ENCODE data around the gene UTY. TPM values are rescaled to one million over a fixed set of nuclear protein-coding genes. Genes with fewer than 3 reads are reported as not detected.

The UTY gene
- total RNA-seq, 4 donors from 2014 or later = 0.19 to 27.4 (median 17.6) TPM; not detected in 1

DNA sequence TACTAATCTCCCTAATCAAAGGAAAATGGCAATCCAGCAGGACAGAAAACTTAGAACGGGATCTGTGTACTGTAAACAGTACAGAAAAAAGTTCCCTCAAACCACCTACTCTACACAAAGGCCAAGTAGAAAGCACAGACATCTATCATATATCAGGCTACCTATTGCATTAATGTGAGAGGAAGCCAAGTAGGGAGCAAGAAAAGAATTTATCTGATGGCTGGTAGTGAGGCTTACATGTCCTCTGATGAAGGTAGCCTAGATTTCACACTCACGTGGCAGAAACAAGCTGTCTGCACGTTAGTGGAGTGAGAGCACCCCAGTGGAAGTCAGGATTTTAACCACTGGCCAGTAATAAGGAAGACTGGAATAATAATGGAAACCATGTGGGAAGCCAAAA lies 28.3 kb downstream of the UTY start:
- WGBS = no CpG with 5 or more reads among the region's 3 CpGs
- no peaks in the 10 kb centered on the region for H3K27me3 ChIP-seq
- DNase-seq (ENCODE audit: extremely low spot score) = no peak
- H3K4me3 ChIP-seq = no peak overlapping the region
- H3K27ac ChIP-seq (replicated peaks in 1 of 4) = no peak overlapping the region
- no peaks in the 10 kb centered on the region for H3K36me3 ChIP-seq
- no peaks in the 10 kb centered on the region for H3K9me3 ChIP-seq
- peaks cover 0 to 15% (median 3%) of the 10 kb centered on the region in 4 donors for H3K4me1 ChIP-seq
- no peak for TF ChIP-seq EP300 (IDR thresholded peaks at IDR 0.05)
- TF ChIP-seq POLR2AphosphoS5 (IDR thresholded peaks at IDR 0.05) = no peak
- TF ChIP-seq, protein P1, sequence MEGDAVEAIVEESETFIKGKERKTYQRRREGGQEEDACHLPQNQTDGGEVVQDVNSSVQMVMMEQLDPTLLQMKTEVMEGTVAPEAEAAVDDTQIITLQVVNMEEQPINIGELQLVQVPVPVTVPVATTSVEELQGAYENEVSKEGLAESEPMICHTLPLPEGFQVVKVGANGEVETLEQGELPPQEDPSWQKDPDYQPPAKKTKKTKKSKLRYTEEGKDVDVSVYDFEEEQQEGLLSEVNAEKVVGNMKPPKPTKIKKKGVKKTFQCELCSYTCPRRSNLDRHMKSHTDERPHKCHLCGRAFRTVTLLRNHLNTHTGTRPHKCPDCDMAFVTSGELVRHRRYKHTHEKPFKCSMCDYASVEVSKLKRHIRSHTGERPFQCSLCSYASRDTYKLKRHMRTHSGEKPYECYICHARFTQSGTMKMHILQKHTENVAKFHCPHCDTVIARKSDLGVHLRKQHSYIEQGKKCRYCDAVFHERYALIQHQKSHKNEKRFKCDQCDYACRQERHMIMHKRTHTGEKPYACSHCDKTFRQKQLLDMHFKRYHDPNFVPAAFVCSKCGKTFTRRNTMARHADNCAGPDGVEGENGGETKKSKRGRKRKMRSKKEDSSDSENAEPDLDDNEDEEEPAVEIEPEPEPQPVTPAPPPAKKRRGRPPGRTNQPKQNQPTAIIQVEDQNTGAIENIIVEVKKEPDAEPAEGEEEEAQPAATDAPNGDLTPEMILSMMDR (IDR thresholded peaks at IDR 0.05) = no peak
- no peak for TF ChIP-seq POLR2A (IDR thresholded peaks at IDR 0.05; ENCODE audit: low read depth)
- intact Hi-C loops (cut with DNase I) = no loop called here

DNA sequence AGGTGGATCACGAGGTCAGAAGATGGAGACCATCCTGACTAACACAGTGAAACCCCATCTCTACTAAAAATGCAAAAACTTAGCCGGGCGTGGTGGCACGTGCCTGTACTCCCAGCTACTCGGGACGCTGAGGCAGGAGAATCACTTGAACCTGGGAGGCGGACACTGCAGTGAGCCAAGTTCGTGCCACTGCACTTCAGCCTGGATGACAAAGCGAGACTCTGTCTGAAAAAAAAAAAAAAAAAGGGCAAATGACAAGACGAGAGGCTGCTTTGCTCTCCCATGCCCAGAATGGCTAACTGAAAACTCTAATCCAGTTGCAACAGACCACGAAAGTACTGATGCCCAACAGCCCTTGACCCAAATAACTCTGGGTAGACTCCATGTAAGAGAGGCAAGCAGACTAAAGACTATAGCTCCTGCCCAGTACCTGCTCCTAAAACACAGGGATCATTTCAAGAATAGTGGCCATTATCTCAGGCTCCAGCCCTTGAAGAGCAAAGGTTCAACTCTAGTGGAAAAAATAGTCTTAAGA lies 29.2 kb downstream of the UTY start:
- no peaks in the 10 kb centered on the region for H3K9me3 ChIP-seq
- no peaks in the 10 kb centered on the region for H3K27me3 ChIP-seq
- no peaks in the 10 kb centered on the region for H3K36me3 ChIP-seq
- peaks cover 0 to 15% (median 3%) of the 10 kb centered on the region in 4 donors for H3K4me1 ChIP-seq
- no peak overlapping the region for H3K27ac ChIP-seq (replicated peaks in 1 of 4)
- intact Hi-C loops (cut with DNase I) = no loop called here
- WGBS = no CpG with 5 or more reads among the region's 11 CpGs
- no peak for TF ChIP-seq POLR2A (IDR thresholded peaks at IDR 0.05; ENCODE audit: low read depth)
- TF ChIP-seq POLR2AphosphoS5 (IDR thresholded peaks at IDR 0.05) = no peak
- TF ChIP-seq, protein P1 (IDR thresholded peaks at IDR 0.05) = no peak
- no peak for TF ChIP-seq EP300 (IDR thresholded peaks at IDR 0.05)
- no peak overlapping the region for H3K4me3 ChIP-seq
- no peak for DNase-seq (ENCODE audit: extremely low spot score)

DNA sequence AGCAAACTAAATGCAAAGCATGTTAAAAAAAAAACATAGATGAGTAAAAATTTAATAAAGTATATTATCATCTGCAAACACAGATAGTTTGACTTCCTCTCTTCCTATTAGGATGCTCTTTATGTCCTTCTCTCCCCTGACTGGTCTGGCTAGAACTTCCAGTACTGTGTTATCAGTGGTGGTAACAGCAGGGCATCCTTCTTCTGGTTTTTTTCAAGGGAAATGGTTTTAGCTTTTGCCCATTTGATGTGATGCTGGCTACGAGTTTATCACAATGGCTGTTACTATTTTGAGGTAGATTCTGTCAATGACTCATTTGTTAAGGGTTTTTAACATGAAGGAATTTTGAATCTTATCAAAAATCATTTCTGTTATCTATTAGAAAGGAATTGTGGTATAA lies 34.3 kb downstream of the UTY start:
- no peak for TF ChIP-seq POLR2AphosphoS5 (IDR thresholded peaks at IDR 0.05)
- TF ChIP-seq POLR2A (IDR thresholded peaks at IDR 0.05; ENCODE audit: low read depth) = no peak
- TF ChIP-seq EP300 (IDR thresholded peaks at IDR 0.05) = no peak
- TF ChIP-seq, protein P1 (IDR thresholded peaks at IDR 0.05) = no peak
- intact Hi-C loops (cut with DNase I) = no loop called here
- Histone ChIP-seq H3K4me3 (no peak overlapping the region), H3K27me3 (no peaks in the 10 kb centered on the region), H3K9me3 (no peaks in the 10 kb centered on the region), H3K36me3 (no peaks in the 10 kb centered on the region), H3K4me1 (peaks cover 0 to 5% (median 1%) of the 10 kb centered on the region in 4 donors), H3K27ac (replicated peaks in 1 of 4) (no peak overlapping the region)
- no CpG with 5 or more reads among the region's 1 CpG for WGBS
- no peak for DNase-seq (ENCODE audit: extremely low spot score)

DNA sequence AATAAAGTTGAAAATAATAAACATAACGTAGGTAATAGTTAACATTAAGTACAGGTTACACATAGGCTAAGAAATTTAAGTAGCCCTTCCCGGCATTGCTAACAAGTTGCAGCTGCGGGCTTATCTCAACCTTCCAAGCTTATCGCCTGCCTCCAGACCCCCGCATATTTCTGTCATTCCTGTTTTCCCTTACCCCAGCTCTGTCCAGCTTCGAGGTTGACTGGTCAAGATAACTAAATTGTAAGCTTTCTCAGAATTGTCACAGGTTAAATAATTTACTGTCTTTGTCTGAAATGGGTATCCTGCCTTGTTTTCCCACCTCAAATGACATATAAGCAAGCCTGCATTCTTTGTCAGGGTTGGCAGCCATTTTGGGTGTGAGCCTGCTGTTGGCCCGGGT lies 36.7 kb downstream of the UTY start:
- TF ChIP-seq, protein P1 (IDR thresholded peaks at IDR 0.05) = no peak
- TF ChIP-seq POLR2A (IDR thresholded peaks at IDR 0.05; ENCODE audit: low read depth) (no peak), POLR2AphosphoS5 (IDR thresholded peaks at IDR 0.05) (no peak), EP300 (IDR thresholded peaks at IDR 0.05) (no peak)
- no peaks in the 10 kb centered on the region for H3K9me3 ChIP-seq
- no peak overlapping the region for H3K27ac ChIP-seq (replicated peaks in 1 of 4)
- intact Hi-C loops (cut with DNase I) = no loop called here
- no CpG with 5 or more reads among the region's 7 CpGs for WGBS
- H3K36me3 ChIP-seq = no peaks in the 10 kb centered on the region
- H3K27me3 ChIP-seq = no peaks in the 10 kb centered on the region
- no peaks in the 10 kb centered on the region for H3K4me1 ChIP-seq
- no peak overlapping the region for H3K4me3 ChIP-seq
- no peak for DNase-seq (ENCODE audit: extremely low spot score)

DNA sequence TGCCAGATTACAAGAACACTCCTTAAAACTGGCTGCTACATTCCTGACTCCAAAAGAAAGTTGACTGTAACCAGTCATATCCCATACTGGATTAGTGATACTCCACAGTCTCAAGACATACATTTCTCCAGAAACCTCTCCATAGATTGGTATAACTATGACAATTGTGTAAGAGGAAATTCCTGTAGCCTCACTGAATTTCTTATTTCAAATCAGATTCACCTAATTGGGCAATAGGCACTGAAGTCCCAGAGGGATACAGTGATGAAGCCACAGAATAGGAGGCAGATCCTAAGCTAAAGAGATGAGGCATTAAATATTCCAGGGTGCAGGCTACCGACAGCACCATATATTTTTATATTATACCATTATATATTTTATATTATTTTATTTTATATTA lies 39.0 kb downstream of the UTY start:
- DNase-seq (ENCODE audit: extremely low spot score) = no peak
- no CpG with 5 or more reads among the region's 1 CpG for WGBS
- intact Hi-C loops (cut with DNase I) = no loop called here

More for the DNA sequence above, 39.0 kb downstream of the UTY start:
- Histone ChIP-seq H3K4me1 (no peaks in the 10 kb centered on the region), H3K27me3 (no peaks in the 10 kb centered on the region), H3K27ac (replicated peaks in 1 of 4) (no peak overlapping the region), H3K4me3 (no peak overlapping the region), H3K9me3 (no peaks in the 10 kb centered on the region), H3K36me3 (no peaks in the 10 kb centered on the region)
- no peak for TF ChIP-seq POLR2A (IDR thresholded peaks at IDR 0.05; ENCODE audit: low read depth)
- TF ChIP-seq, protein P1 (IDR thresholded peaks at IDR 0.05) = no peak
- TF ChIP-seq EP300 (IDR thresholded peaks at IDR 0.05) = no peak
- no peak for TF ChIP-seq POLR2AphosphoS5 (IDR thresholded peaks at IDR 0.05)
